ENCODE measurements around the gene OXCT1. TPM values are rescaled to one million over a fixed set of nuclear protein-coding genes. Genes with fewer than 3 reads are reported as not detected.
"Not testable (repeated sequence)": the region's sequence is repeated elsewhere in the genome, so short reads cannot be mapped to it uniquely, and the experiment has no call there.

The OXCT1 gene
- total and polyA plus RNA-seq, 2 of the 8 experiments (the other 6 are each of a cell fraction or from before 2014, with no cell fraction given): 10.1 to 28.2 TPM

- WGBS, 2 experiments (ENCODE audit: extremely low coverage in 1 of 2, insufficient coverage in 1 of 2, insufficient read length in 1 of 2, insufficient replicate concordance in 2 of 2, low coverage in 1 of 2, low lambda C conversion rate in 2 of 2, missing lambda C conversion rate in 1 of 2): 89% methylated on average over 2 of the region's 2 CpGs; no CpG with 5 or more reads in 1 of the 2 experiments
Measured at GRCh38 chr5:41716382-41716781, 153.8 kb downstream of the OXCT1 start.

DNA sequence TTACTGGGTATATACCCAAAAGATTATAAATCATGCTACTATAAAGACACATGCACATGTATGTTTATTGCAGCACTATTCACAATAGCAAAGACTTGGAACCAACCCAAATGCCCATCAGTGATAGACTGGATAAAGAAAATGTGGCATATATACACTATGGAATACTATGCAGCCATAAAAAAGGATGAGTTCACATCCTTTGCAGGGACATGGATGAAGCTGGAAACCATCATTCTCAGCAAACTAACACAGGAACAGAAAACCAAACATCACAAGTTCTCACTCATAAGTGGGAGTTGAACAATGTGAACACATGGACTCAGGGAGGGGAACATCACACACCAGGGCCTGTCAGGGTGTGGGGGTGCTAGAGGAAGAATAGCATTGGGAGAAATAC lies 155.8 kb downstream of the OXCT1 start:
- H2BK15ac ChIP-seq (ENCODE audit: low read length); H3K4me2 ChIP-seq (ENCODE audit: insufficient read depth in 1 of 2, low read depth in 2 of 2, low read length in 2 of 2); H2BK120ac ChIP-seq (replicated peaks; ENCODE audit: low read depth, low read length); H4K91ac ChIP-seq (replicated peaks; ENCODE audit: insufficient read length, low read length); H4K5ac ChIP-seq (ENCODE audit: insufficient read length, low read depth, low read length); H2AK5ac ChIP-seq (ENCODE audit: low read depth, low read length); H3K23ac ChIP-seq (ENCODE audit: insufficient read length); H3K4me1 ChIP-seq (replicated peaks in 1 of 4; ENCODE audit: control insufficient read depth in 3 of 4, insufficient read depth in 4 of 4, low read length in 3 of 4); H3K27ac ChIP-seq (ENCODE audit: low read depth, low read length); H4K8ac ChIP-seq (ENCODE audit: extremely low read depth, insufficient read depth, low read length); H2AFZ ChIP-seq (ENCODE audit: low read length); H3K9ac ChIP-seq (replicated peaks in 1 of 4; ENCODE audit: extremely low read depth in 1 of 4, low read depth in 3 of 4, low read length in 3 of 4); H3K4ac ChIP-seq (replicated peaks; ENCODE audit: insufficient read length, low read depth, low read length); H4K20me1 ChIP-seq (replicated peaks in 1 of 2; ENCODE audit: control insufficient read depth in 1 of 2, insufficient read depth in 2 of 2, low read length in 2 of 2); POLR2A ChIA-PET (ENCODE audit: partially characterized antibody); FAIRE-seq; H3K23me2 ChIP-seq (ENCODE audit: low read depth, low read length); H3K79me2 ChIP-seq (ENCODE audit: control insufficient read depth in 1 of 2, insufficient read depth in 2 of 2, low read length in 2 of 2); H2BK20ac ChIP-seq (ENCODE audit: low read length); H3K79me1 ChIP-seq (ENCODE audit: low read depth, low read length); H2BK5ac ChIP-seq (ENCODE audit: low read depth, low read length); H3K4me3 ChIP-seq (ENCODE audit: extremely low read depth in 1 of 4, insufficient read depth in 2 of 4, low read depth in 3 of 4, low read length in 4 of 4); H3K27me3 ChIP-seq (replicated peaks in 1 of 4; ENCODE audit: control insufficient read depth in 3 of 4, extremely low read depth in 1 of 4, insufficient read depth in 3 of 4, low read length in 3 of 4); H3K36me3 ChIP-seq (ENCODE audit: control insufficient read depth in 2 of 4, insufficient read depth in 4 of 4, low read length in 3 of 4); DNase-seq (ENCODE audit: low read depth in 1 of 2, low spot score in 2 of 2); H3K9me3 ChIP-seq (ENCODE audit: insufficient read depth in 2 of 2, low read depth in 1 of 2, low read length in 1 of 2); H2BK12ac ChIP-seq (ENCODE audit: low read depth, low read length); H3K14ac ChIP-seq (ENCODE audit: insufficient read length); H3K18ac ChIP-seq (ENCODE audit: extremely low read depth, low read length); H3K56ac ChIP-seq (replicated peaks; ENCODE audit: insufficient read length, low read depth, low read length): not testable (repeated sequence)
- CTCF ChIA-PET (ENCODE audit: partially characterized antibody): interaction anchor here (1.6 to 2.0 kb wide), 2 partner anchors 12 to 19 kb away, joined by 3 to 6 read pairs; no protein-coding TSS in a partner anchor

More at GRCh38 chr5:41716382-41716781, 153.8 kb downstream of the OXCT1 start:
- no peak for FAIRE-seq
- Histone ChIP-seq H2BK5ac (ENCODE audit: low read depth, low read length) (no peak overlapping the region), H4K8ac (ENCODE audit: extremely low read depth, insufficient read depth, low read length) (no peak overlapping the region), H3K23ac (ENCODE audit: insufficient read length) (no peak overlapping the region), H3K18ac (ENCODE audit: extremely low read depth, low read length) (no peak overlapping the region), H3K79me1 (ENCODE audit: low read depth, low read length) (no peaks in the 10 kb centered on the region), H3K4ac (replicated peaks; ENCODE audit: insufficient read length, low read depth, low read length) (no peak overlapping the region), H2AK5ac (ENCODE audit: low read depth, low read length) (no peak overlapping the region), H2BK15ac (ENCODE audit: low read length) (no peak overlapping the region), H4K20me1 (replicated peaks in 1 of 2; ENCODE audit: control insufficient read depth in 1 of 2, insufficient read depth in 2 of 2, low read length in 2 of 2) (no peaks in the 10 kb centered on the region), H2AFZ (ENCODE audit: low read length) (no peak overlapping the region), H2BK12ac (ENCODE audit: low read depth, low read length) (no peak overlapping the region), H3K9ac (replicated peaks in 1 of 4; ENCODE audit: extremely low read depth in 1 of 4, low read depth in 3 of 4, low read length in 3 of 4) (no peak overlapping the region), H3K4me1 (replicated peaks in 1 of 4; ENCODE audit: control insufficient read depth in 3 of 4, insufficient read depth in 4 of 4, low read length in 3 of 4) (no peaks in the 10 kb centered on the region), H3K36me3 (ENCODE audit: control insufficient read depth in 2 of 4, insufficient read depth in 4 of 4, low read length in 3 of 4) (no peaks in the 10 kb centered on the region), H4K91ac (replicated peaks; ENCODE audit: insufficient read length, low read length) (no peak overlapping the region), H4K5ac (ENCODE audit: insufficient read length, low read depth, low read length) (no peak overlapping the region), H3K27ac (ENCODE audit: low read depth, low read length) (no peak overlapping the region), H3K14ac (ENCODE audit: insufficient read length) (no peak overlapping the region), H3K9me3 (ENCODE audit: insufficient read depth in 2 of 2, low read depth in 1 of 2, low read length in 1 of 2) (no peaks in the 10 kb centered on the region), H2BK20ac (ENCODE audit: low read length) (no peak overlapping the region), H2BK120ac (replicated peaks; ENCODE audit: low read depth, low read length) (no peak overlapping the region), H3K79me2 (ENCODE audit: control insufficient read depth in 1 of 2, insufficient read depth in 2 of 2, low read length in 2 of 2) (no peaks in the 10 kb centered on the region), H3K4me3 (ENCODE audit: extremely low read depth in 1 of 4, insufficient read depth in 2 of 4, low read depth in 3 of 4, low read length in 4 of 4) (no peak overlapping the region), H3K27me3 (replicated peaks in 1 of 4; ENCODE audit: control insufficient read depth in 3 of 4, extremely low read depth in 1 of 4, insufficient read depth in 3 of 4, low read length in 3 of 4) (no peaks in the 10 kb centered on the region), H3K56ac (replicated peaks; ENCODE audit: insufficient read length, low read depth, low read length) (no peak overlapping the region), H3K23me2 (ENCODE audit: low read depth, low read length) (no peaks in the 10 kb centered on the region), H3K4me2 (ENCODE audit: insufficient read depth in 1 of 2, low read depth in 2 of 2, low read length in 2 of 2) (no peak overlapping the region)
- TF ChIP-seq SP1 (IDR thresholded peaks at IDR 0.05; ENCODE audit: low read depth, low read length): no peak
- CTCF ChIA-PET (ENCODE audit: partially characterized antibody): interaction anchor here (1.0 to 1.6 kb wide), 3 partner anchors 20 to 120 kb away, joined by 3 to 4 read pairs (median 4); no protein-coding TSS in a partner anchor
- DNase-seq (ENCODE audit: low read depth in 1 of 2, low spot score in 2 of 2): no peak
- POLR2A ChIA-PET (ENCODE audit: partially characterized antibody): no interaction called here

Data from H1 (cell line).